ENCODE measurements around the gene CRTC2. TPM values are rescaled to one million over a fixed set of nuclear protein-coding genes. Genes with fewer than 3 reads are reported as not detected.

The CRTC2 gene
- total RNA-seq, 1 donor from 2014 or later = 41.9 TPM

DNA sequence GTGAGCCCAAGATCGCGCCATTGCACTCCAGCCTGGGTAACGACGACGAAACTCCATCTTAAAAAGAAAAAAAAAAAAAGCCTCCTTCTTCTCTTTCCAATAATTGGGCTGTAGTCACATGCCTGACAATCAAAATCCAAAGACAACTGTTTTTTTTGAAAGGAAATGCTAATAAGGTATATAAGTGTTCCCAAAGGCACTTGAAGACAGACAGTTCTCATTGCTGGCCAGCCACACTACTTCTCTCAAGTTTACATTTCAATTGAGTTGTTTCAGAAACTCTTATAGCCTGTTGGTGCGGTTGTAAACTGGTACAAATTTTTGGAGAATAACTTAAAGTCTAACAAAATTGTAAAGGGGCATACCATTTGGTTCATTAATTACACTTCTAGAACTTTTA is 58.9 kb downstream of the CRTC2 start:
- Mint-ChIP-seq H3K36me3 (ENCODE audit: unreplicated experiment) (peaks cover 9% of the 10 kb centered on the region), H3K9me3 (ENCODE audit: unreplicated experiment) (no peaks in the 10 kb centered on the region), H3K4me1 (ENCODE audit: unreplicated experiment) (peaks cover 8% of the 10 kb centered on the region), H3K27ac (ENCODE audit: unreplicated experiment) (no peak overlapping the region), H3K4me3 (ENCODE audit: unreplicated experiment) (no peak overlapping the region), H3K27me3 (ENCODE audit: unreplicated experiment) (no peaks in the 10 kb centered on the region)
- no peak for DNase-seq (ENCODE audit: extremely low spot score, unreplicated experiment)
- no peak for TF ChIP-seq CTCF (IDR thresholded peaks at IDR 0.05)

Small RNA genes lying within 50 kb of the gene (microRNA-seq; reads per million reads assigned to microRNA genes)
- not detected for gene MIR6737 (ENCODE audit: unreplicated experiment)

Other genes with a start within 250 kb of the CRTC2 start
- gene INTS3, start 230.6 kb downstream of the CRTC2 start, total RNA-seq = 62.7 and 65.9 TPM in 2 replicates
- 9.9 and 11.9 TPM in 2 replicates for gene SLC27A3, start 183.2 kb downstream of the CRTC2 start, total RNA-seq
- 63.2 and 66.7 TPM in 2 replicates for gene GATAD2B, start 35.6 kb downstream of the CRTC2 start, total RNA-seq
- 48.0 and 53.1 TPM in 2 replicates for gene DENND4B, start 11.9 kb downstream of the CRTC2 start, total RNA-seq
- gene SLC39A1, start 4.9 kb upstream of the CRTC2 start, total RNA-seq = 93.2 and 95.3 TPM in 2 replicates
- 9.3 and 11.1 TPM in 2 replicates for gene CREB3L4, start 9.3 kb upstream of the CRTC2 start, total RNA-seq
- 138 and 143 TPM in 2 replicates for gene JTB, start 19.1 kb upstream of the CRTC2 start, total RNA-seq
- gene RAB13, start 27.7 kb upstream of the CRTC2 start, total RNA-seq = 153 and 162 TPM in 2 replicates
- gene RPS27, start 32.1 kb upstream of the CRTC2 start, total RNA-seq = 1,646 and 1,797 TPM in 2 replicates
- not detected in 2 replicates for gene NUP210L, start 196.5 kb upstream of the CRTC2 start, total RNA-seq
- 194 TPM in 2 replicates for gene TPM3, start 233.5 kb upstream of the CRTC2 start, total RNA-seq
- not detected in 2 replicates for gene CFAP141, start 247.7 kb upstream of the CRTC2 start, total RNA-seq